ENCODE results near the gene CRACDL.
"Not testable (repeated sequence)": the region's sequence is repeated elsewhere in the genome, so short reads cannot be mapped to it uniquely, and the experiment has no call there.

The CRACDL gene

DNA sequence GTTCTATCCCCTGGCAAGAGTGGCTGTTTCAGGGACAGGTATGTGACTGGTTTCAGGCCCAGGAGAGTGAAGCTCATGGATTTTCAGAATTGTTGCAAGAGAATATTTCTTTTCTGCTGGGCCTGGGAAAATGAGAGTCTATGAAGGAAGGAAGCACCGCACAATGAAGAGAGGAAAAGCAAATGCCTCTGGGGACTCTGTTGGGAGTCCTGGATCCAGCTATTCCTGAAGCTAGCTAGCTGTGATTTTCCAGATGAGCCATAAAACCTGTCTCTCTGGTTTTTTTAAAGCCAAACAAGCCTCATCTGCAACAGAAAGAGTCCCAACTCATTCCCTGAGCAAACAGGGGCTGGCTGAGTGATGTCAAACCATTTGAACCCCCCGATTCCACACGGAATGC lies 53.7 kb downstream of the CRACDL start:
- no peak for DNase-seq

GRCh38 chr2:98881153-98881650 lies 54.8 kb downstream of the CRACDL start:
- no peak for DNase-seq

DNA sequence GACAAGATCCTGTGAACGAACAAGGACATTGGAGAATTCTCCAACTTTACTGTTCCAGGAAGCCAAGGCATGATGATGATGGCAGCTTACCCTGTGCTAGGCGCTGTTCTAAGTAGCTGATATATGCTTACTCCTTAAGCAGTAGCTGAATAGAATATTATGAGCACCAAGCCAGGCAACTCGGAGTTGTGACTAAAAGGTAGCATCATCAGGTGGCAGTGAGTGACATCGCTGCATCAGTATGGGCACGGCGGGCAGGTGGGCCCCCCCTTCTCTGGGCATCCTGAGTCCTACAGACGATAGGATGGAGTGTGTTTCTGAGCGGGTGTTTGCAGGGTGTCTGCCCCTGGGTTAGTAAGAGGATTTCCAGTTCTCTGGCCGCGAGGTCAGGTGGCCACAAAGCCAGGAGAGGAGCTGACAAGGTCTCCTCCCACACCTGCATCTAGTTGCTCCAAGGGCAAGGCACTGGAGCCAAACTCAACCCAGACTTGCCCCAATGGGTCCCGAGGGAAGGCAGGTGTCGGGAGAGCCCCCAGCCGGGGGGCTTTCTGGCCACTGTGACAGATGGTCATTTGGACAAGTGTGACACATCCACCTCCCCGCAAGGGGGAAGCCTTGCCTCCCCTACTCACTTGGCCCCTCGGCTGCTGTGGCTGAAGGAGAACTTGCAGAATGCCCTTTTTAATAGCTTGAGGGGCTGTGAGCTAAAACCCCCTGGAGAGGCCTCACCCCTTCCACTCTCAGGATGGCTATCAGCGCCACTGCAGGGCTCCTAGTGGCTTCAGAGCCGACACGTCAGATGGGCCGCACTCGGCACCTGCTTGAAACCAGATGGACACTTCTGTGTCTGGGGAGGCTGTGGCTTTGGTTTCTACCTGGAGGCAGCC lies 55.5 kb downstream of the CRACDL start:
- DNase-seq = no peak

DNA sequence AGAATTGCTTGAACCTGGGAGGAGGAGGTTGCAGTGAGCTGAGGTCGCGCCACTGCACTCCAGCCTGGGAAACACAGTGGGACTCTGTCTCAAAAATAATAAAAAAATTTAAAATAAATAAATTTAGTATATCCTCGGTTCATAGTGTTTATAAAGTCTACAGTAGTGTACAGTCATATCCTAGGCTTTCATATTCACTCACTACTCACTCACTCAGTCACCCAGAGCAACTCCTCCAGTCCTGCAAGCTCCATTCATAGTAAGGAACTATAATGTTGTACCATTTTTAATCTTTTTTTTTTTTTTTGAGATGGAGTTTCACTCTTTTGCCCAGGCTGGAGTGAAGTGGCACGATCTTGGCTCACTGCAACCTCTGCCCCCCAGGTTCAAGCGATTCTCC lies 58.4 kb downstream of the CRACDL start:
- not testable (repeated sequence) for DNase-seq

DNA sequence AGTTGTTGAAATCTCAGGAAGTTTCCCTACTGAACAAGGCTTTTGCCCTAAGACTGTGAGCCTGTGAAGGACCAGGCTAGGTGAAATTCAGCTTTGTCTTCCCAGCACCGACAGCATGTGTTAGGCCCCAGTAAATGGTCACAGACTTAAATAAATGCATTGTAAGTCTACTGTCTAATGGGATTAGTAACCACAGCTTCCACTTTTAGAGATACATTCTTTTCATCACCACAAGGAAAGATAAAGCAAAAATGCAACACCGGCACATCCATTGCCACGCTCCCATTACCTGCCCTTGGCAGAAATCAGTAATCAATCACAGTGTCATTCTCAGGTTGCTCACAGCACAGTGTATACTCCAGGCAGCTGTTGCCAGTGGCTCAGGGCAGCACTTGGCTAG lies 59.3 kb downstream of the CRACDL start:
- no peak for DNase-seq

GRCh38 chr2:98875746-98876145 lies 60.3 kb downstream of the CRACDL start:
- DNase-seq = no peak

- no peak for DNase-seq
Measured at GRCh38 chr2:98875081-98875728, 60.8 kb downstream of the CRACDL start.

DNA sequence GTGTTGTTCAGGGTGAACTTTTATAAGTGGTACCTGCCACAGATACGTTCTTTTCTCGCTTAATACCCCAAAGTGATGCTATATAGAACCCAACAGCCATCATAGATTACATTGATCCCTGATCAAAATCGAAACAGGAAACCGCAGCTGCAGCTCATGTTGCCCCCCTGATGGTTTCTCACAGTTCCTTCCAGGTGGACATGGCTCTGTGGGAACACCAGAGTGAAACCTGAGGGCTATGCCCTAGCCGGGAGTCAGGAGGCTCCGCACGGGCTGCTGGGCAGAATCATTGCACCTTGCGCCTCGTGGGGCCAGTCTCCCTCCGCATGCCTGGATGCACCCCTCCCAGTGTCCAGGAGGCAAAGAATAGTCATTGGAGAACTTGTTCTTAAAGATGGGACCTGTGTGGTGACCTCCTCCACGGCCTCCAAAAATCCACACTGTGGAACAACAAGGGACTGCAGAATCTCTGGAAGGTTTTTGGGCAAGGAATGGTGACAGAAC lies 61.8 kb downstream of the CRACDL start:
- DNase-seq = no peak

GRCh38 chr2:98872526-98872925 lies 63.5 kb downstream of the CRACDL start:
- DNase-seq = no peak

DNA sequence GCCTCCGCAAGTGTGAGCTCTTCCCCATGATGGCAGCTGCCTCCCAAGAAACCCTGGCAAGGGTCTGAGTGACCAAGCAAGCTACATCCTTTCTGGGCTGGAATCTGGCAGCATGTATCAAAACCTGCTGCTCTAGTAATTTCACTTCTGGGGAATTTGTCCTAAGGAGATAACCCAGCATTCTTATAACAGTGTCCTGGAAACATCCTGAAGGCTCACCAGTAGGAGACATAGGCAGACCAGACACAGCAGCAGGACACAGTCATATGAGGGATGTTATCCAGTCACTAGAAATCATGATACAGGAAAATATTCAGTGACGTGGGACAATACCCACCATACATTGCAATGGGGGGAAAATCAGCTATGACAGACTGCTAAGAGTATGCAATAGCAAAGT lies 64.5 kb downstream of the CRACDL start:
- DNase-seq = no peak

- DNase-seq = peak; percentile 71
Measured at GRCh38 chr2:98870516-98871158, 65.4 kb downstream of the CRACDL start.

DNA sequence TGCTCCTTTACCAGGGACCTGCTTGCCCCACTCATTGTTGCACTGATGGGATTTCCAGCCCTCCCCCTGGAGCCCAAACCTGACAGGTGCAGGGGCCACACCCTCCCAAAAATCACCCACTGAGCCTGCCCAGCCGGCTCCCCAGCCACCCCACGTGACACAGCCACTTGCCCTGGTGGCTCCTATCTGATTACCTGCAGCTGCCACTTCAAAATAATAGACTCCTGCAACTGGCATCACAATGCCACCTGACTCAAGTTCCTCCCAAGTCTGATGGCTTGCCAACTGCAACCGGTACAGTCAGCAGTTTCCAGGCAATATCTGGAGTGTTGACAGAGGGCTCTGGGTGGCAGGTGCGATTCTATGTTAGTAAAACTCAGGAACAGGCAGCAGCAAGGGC lies 66.2 kb downstream of the CRACDL start:
- peak; percentile 97 for DNase-seq

GRCh38 chr2:98869272-98869641 lies 66.8 kb downstream of the CRACDL start:
- DNase-seq = peak; percentile 84

- DNase-seq = no peak
Measured at GRCh38 chr2:98868548-98869271, 67.3 kb downstream of the CRACDL start.

DNA sequence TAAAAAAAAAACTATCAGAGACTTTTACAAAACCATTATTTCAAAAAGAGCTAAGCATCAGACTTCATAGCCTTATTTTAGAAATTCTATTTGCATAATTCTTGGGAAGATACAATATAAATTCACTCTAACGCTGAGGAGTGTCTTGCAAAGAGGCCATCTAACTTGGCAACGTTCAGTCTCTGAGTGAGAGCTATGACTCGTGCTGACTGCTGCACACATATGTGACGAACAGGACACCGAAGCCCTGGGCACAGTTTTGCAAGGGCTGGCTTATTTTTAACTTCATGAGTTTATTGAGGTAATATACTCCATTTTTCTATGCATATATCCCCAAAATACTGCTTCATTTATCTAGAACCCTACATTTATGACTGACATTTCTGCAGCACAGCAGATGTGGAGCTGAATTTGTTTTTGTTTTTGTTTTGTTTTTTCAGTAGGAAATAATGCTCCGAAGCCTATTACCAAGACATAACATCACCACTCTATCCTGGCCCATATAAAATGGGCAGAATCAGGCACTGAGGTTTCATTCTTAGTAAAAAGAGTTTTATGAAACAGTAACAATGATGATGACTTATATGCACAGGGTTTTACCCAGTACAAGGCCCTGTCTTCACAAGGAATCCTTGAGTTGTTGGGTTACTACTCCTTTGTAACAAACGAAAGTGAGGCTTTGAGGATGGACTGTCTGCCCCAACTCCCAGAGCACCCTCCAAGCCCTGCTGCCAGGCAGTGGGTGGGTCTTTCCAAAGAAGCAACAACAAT lies 68.3 kb downstream of the CRACDL start:
- DNase-seq = no peak

- no peak for DNase-seq
Measured at GRCh38 chr2:98866033-98866432, 70.0 kb downstream of the CRACDL start.

GRCh38 chr2:98861601-98862000 lies 74.4 kb downstream of the CRACDL start:
- DNase-seq = no peak

- DNase-seq = no peak
Measured at GRCh38 chr2:98859323-98859722, 76.7 kb downstream of the CRACDL start.

GRCh38 chr2:98857001-98857400 lies 79.0 kb downstream of the CRACDL start:
- DNase-seq = no peak

DNA sequence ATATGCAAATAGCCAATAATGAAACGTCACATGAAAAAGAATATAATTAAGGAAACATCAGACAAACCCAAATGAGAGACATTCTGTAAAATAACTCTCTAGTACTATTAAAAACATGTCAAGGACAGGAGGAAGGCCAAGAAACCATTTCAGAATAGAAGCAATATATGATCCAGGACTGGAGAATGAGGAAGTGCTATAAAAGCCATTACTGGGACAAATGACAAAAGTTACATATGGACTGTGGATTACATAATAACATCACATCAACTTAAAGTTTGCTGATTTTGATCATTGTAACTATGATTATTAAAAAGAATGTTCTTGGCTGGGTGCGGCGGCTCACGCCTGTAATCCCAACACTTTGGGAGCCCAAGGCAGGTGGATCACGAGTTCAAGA lies 81.3 kb downstream of the CRACDL start:
- DNase-seq = no peak

DNA sequence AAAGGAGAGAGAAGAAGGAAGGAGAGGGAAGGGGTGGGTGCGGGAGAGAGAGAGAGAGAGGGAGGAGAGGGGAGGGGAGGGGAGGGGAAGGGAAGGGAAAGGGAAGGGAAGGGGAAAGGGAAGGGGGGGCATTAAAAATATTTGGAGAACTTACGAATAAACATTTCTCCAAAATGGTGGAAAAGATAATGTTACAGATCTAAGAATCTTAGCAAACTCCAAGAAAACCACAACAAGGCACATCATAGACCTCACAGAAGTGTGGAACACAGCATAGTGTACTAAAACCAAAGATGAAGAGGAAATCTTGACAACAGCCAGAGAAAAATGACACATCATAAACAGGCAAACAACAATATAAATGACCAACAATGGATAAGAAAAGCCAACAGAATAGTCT lies 83.1 kb downstream of the CRACDL start:
- DNase-seq = no peak

GRCh38 chr2:98850074-98850473 lies 86.0 kb downstream of the CRACDL start:
- no peak for DNase-seq
